A673 (cell line): Measurements from ENCODE around the gene NAV2. TPM values are rescaled to one million over a fixed set of nuclear protein-coding genes. Genes with fewer than 3 reads are reported as not detected.

ENCODE experiments used
- BruUV-seq: library from RNA; stranded (reverse); fragments of 400-500 nt; replicated peaks from 2 replicates; lab custom pipeline; 2021; lab: Mats Ljungman, UMichigan
- CTCF ChIA-PET: fragments of 300-600 bp; sonication (Branson Sonifier 250); formaldehyde crosslinking; loops from one replicate; lab custom pipeline; 2022; ENCODE audit warnings: antibody characterized with exemption; lab: Charles Lee
- POLR2A ChIA-PET: fragments of 300-600 bp; sonication (Branson Sonifier 250); formaldehyde crosslinking; loops from one replicate; lab custom pipeline; 2022; ENCODE audit warnings: antibody characterized with exemption; ENCODE audit not compliant: low non-redundant PET; lab: Charles Lee
- DNase-seq: peaks from one replicate; pipeline ENCODE4 v3.0.0-alpha.2; 2015; ENCODE audit warnings: low spot score
- H3K27ac ChIP-seq: fragments of 200-600 bp; sonication (generic); 2 replicates; pipeline ENCODE4 v1.5.1; 2016; ENCODE audit warnings: mixed run types, low read depth, mild to moderate bottlenecking, mixed read lengths, antibody characterized with exemption, low read length; ENCODE audit not compliant: poor library complexity, severe bottlenecking
- H3K27me3 ChIP-seq: fragments of 200-600 bp; sonication (generic); replicated peaks from 2 replicates; pipeline ENCODE4 v1.6.1; 2017; ENCODE audit warnings: mixed run types, low read depth, mild to moderate bottlenecking, mixed read lengths, antibody characterized with exemption, low read length; ENCODE audit not compliant: insufficient read depth, poor library complexity
- H3K36me3 ChIP-seq: fragments of 200-600 bp; sonication (generic); 2 replicates; pipeline ENCODE4 v1.6.1; 2016; ENCODE audit warnings: mixed run types, mild to moderate bottlenecking, mixed read lengths, antibody characterized with exemption, low read length; ENCODE audit not compliant: insufficient read depth, poor library complexity, severe bottlenecking
- H3K4me1 ChIP-seq: fragments of 200-600 bp; sonication (generic); 2 replicates; pipeline ENCODE4 v1.6.1; 2017; ENCODE audit warnings: mixed run types, mild to moderate bottlenecking, mixed read lengths, antibody characterized with exemption, low read length; ENCODE audit not compliant: insufficient read depth, poor library complexity, severe bottlenecking
- H3K4me3 ChIP-seq: fragments of 200-600 bp; sonication (generic); 2 replicates; pipeline ENCODE4 v1.5.1; 2016; ENCODE audit warnings: low read depth, mixed run types, mild to moderate bottlenecking, mixed read lengths, low read length; ENCODE audit not compliant: poor library complexity, severe bottlenecking
- H3K9me3 ChIP-seq: fragments of 200-600 bp; sonication (generic); 2 replicates; pipeline ENCODE4 v1.6.1; 2016; ENCODE audit warnings: mixed run types, low read depth, mild to moderate bottlenecking, mixed read lengths, antibody characterized with exemption, low read length; ENCODE audit not compliant: poor library complexity, severe bottlenecking
- EZH2 ChIP-seq: fragments of 200-600 bp; sonication (generic); IDR thresholded peaks from 2 replicates; pipeline ENCODE4 v1.6.1; 2017; ENCODE audit warnings: borderline replicate concordance, low read depth, mild to moderate bottlenecking, mixed read lengths, antibody characterized with exemption, low read length; ENCODE audit not compliant: poor library complexity, severe bottlenecking
- intact Hi-C: fragments of 100-400 bp; cut with micrococcal nuclease; formaldehyde crosslinking; loops from one replicate; pipeline ENCODE4 v1.10.0; 2022; ENCODE audit not compliant: unreplicated experiment
- total RNA-seq: library from RNA; stranded (reverse); gene quantifications from 2 replicates; pipeline ENCODE4 v1.2.3, GENCODE V29; 2021
- TF ChIP-seq, protein P1 (sequence below): fragments of 300-800, 200-600 bp; sonication (generic); conservative IDR thresholded peaks from 2 replicates; pipeline ENCODE4 v1.5.1; 2017; ENCODE audit warnings: low read depth, mild to moderate bottlenecking, antibody characterized with exemption, low read length, moderate library complexity, mixed read lengths

NAV2 gene
- total RNA-seq, 1 experiment from 2014 or later: not detected

DNA sequence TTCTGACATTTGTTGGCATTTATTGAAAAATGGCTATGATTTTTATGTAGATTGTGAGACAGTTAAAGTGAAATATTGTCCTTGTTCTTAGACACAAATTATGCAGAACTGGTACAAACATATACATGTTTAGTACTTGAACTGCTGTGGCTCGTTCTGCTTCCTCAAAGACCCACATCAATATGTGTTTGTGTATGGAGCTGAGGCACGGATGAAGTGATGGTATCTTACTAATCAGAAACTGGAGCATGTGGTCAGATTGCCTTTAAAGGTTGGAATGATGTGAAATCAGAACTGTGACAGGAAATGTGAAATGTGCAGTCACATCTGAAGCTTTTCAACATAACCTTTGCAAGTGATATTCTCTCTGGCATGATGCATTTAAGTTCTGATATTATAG lies 130.4 kb downstream of the NAV2 start:
- CTCF ChIA-PET: no interaction called here
- DNase-seq: no peak
- no peak overlapping the region for H3K4me3 ChIP-seq
- no peak overlapping the region for H3K27ac ChIP-seq
- POLR2A ChIA-PET: no interaction called here
- no peaks in the 10 kb centered on the region for H3K36me3 ChIP-seq
- no peak for TF ChIP-seq EZH2
- TF ChIP-seq, protein P1, sequence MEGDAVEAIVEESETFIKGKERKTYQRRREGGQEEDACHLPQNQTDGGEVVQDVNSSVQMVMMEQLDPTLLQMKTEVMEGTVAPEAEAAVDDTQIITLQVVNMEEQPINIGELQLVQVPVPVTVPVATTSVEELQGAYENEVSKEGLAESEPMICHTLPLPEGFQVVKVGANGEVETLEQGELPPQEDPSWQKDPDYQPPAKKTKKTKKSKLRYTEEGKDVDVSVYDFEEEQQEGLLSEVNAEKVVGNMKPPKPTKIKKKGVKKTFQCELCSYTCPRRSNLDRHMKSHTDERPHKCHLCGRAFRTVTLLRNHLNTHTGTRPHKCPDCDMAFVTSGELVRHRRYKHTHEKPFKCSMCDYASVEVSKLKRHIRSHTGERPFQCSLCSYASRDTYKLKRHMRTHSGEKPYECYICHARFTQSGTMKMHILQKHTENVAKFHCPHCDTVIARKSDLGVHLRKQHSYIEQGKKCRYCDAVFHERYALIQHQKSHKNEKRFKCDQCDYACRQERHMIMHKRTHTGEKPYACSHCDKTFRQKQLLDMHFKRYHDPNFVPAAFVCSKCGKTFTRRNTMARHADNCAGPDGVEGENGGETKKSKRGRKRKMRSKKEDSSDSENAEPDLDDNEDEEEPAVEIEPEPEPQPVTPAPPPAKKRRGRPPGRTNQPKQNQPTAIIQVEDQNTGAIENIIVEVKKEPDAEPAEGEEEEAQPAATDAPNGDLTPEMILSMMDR: no peak
- no peaks in the 10 kb centered on the region for H3K27me3 ChIP-seq
- H3K9me3 ChIP-seq: no peaks in the 10 kb centered on the region
- H3K4me1 ChIP-seq: no peaks in the 10 kb centered on the region
- BruUV-seq: no TSS peak
- intact Hi-C loops: no loop called here

DNA sequence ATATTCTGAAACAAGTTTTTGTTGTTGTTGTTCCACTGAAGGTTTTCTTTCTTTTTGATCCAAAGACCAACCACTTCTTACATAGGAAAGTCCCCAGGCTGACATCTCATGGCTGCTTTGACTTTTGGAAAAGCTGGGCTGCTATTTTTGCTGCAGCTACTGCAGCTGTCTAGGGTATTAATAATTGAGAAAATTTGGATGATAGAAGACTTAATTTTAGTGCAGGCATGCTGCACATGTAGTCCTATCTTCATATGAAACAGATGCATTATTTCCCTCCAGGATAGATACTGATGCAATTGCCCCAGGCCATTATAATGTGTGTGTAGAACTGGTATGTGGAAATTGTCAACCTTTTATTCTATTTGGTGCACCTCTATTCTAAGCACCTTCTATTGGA lies 131.4 kb downstream of the NAV2 start:
- no peaks in the 10 kb centered on the region for H3K27me3 ChIP-seq
- no peaks in the 10 kb centered on the region for H3K4me1 ChIP-seq
- no peak overlapping the region for H3K27ac ChIP-seq
- DNase-seq: no peak
- H3K9me3 ChIP-seq: no peaks in the 10 kb centered on the region
- TF ChIP-seq, protein P1: no peak
- TF ChIP-seq EZH2: no peak
- intact Hi-C loops: no loop called here
- ChIA-PET POLR2A (no interaction called here), CTCF (no interaction called here)
- BruUV-seq: no TSS peak
- H3K4me3 ChIP-seq: no peak overlapping the region
- H3K36me3 ChIP-seq: no peaks in the 10 kb centered on the region

DNA sequence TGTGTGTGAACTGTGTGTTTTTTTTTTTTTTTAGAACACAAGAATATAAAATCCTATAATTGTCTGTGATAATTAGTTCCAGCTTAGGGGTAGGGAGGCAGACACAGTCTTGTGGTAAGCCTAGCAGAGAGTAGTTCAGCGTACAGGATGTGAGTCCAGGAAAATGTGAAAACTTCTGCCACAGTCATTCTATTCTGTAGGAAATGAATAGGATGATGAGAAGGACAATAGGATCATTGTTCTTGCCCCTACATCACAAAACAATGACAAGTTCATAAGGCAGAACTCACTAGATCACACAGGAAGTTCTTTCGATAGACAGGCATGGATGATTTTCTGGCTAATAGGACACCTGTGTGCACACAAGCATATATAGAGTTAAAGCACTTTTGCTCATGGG lies 132.2 kb downstream of the NAV2 start:
- no peak for DNase-seq

More for the DNA sequence above, 132.2 kb downstream of the NAV2 start:
- ChIA-PET POLR2A (no interaction called here), CTCF (no interaction called here)
- no peak for TF ChIP-seq EZH2
- TF ChIP-seq, protein P1: no peak
- Histone ChIP-seq H3K27ac (no peak overlapping the region), H3K27me3 (no peaks in the 10 kb centered on the region), H3K36me3 (no peaks in the 10 kb centered on the region), H3K4me3 (no peak overlapping the region), H3K9me3 (no peaks in the 10 kb centered on the region), H3K4me1 (no peaks in the 10 kb centered on the region)
- BruUV-seq: no TSS peak
- intact Hi-C loops: no loop called here
